Measurements from ENCODE around the gene DNAH8.

The DNAH8 gene

DNA sequence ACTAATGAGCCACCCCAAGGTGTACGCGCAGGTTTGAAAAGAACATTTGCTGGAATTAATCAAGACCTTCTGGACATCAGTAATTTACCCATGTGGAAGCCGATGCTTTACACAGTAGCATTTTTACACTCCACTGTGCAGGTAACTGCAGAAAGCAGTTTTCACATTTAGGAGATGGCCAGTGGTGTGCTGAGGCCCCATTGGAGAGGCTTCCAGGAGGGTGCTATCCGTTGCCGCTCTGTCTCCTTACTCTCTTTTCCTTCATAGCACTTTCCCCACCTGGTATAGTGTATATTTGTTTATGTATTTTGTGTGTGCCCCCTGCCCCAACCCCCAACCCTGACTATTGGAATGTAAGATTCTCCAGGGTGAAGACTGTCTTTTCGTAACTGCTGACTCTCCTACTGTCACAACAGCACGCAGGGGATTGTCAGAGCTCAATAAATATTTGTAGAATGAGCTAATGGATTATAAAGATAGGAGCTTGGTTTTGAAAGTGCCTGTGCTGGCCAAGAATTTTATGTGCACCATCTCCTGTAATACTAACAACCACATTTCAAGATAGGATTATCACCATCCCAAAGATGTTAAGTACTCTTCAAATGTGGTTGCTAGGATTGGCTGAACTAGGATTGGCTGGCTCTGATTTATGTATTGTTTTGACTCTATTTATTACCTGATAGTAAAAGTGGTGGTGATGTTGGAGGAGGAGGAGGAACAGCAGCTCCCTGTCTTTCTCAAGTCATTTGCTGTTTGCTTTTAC, 259.5 kb downstream of the DNAH8 start:
- DNase-seq: no peak

DNA sequence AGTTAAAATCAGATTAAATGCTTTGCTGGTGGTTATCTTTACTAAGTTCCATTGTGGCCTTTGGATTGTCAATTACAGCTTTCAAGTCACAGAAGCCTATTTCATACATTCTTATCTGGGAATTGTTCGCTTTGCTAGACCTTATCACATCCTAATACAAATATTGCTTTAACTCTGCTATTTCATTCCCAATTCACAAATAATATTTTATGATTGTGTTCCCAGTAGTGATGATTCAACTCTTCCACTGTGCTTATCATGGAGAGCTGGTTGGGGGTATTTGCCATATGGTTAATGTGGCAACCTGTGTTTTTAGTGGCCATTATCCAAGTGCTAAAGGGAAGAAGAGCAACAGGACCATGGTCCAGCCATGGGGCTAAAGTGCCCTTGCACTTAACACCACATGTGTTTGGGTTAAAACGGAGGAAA, 260.5 kb downstream of the DNAH8 start:
- DNase-seq: no peak

GRCh38 chr6:38976051-38976450, 260.9 kb downstream of the DNAH8 start:
- DNase-seq: no peak

DNA sequence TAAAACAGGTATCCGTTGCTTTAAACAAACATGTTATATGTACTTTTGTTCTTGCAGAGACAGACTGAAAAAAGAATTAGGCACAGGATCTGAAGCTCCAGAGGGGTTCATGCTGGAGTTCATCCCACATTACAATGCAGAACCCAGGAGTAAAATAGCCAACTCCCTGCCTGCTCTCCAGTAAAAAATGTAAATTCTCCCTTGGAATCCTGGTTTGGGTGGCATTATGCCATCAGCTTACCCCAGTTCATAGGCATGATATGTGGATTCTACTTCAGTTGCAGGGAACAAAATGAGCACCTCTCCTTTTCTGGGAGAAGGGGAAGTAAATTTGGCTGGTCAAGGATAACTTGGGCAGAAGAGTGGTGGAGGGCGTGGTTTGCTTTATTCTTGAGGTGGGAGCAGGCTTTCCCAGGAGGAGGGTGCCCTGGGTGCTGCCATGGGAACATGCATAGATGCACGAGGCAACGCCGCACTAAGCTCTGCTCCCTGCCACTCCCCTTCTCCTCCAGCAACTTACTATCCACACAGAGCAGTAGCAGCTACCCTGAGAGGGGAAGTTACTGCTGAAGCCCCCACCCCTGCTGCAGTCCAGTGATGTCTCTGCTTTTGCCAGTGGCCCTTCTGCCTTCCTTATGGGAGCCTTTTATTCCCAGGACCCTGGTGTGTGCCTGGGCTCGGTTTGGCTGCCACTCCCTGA, 261.8 kb downstream of the DNAH8 start:
- DNase-seq: no peak

GRCh38 chr6:38978139-38978704, 263.1 kb downstream of the DNAH8 start:
- no peak for DNase-seq

DNA sequence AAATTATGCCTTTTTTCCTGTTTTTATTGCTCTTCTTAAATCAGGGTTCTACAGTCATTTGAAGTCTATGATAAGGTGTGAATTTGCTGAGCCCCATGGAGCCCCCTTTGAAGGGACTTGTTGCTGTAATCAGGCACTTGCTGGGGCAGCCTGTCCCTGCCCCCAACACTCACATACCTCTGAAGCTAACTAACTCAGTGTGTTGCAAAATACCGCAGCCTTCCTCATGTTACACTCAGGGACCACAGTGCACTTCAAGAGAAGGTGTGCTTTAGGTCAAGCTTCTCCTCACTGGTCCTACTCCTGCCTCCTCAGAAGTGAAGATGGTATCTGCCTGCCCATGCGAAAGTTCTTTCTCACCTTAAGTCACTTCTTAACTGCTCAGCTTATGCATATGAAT, 267.4 kb downstream of the DNAH8 start:
- DNase-seq: no peak

DNA sequence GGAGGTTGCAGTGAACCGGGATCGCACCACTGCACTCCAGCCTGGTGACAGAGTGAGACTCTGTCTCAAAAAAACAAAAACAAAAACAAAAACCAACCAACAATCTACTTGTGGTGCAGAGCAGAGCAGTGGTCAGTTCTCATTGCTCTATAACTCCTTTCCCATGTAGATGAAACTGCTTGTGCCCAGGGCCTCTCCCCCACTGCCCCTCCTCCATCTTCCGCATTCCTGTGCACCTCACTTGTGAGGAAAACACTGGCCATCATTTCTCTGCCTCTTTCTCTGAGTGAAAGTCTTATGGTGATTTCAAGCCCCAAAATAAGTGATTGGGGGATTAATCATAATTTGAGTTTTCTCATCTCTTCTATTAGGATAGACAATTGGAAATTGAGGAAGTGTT, 269.6 kb downstream of the DNAH8 start:
- DNase-seq: no peak

DNA sequence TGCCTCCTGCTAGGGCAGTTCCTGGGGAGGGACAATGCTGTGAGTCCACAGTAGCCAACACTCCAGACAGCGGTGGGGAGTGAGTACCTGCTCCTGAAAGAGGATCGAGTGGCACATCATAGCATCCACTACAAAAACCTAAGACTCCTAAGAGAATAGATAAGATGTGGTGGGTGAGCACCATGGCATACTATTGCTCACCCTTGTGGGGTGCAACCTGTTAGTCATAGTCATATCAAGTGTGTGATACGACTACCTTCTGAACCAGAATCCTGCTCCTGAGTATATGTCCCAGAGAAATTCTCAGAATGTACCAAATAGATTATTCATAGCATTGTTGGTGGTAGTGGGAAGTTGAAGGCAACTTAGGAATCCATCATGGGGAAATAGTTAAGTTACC, 270.7 kb downstream of the DNAH8 start:
- no peak for DNase-seq

GRCh38 chr6:38987503-38987902, 272.4 kb downstream of the DNAH8 start:
- no peak for DNase-seq

- DNase-seq: no peak
These were observed 273.8 kb downstream of the DNAH8 start for GRCh38 chr6:38988736-38989449.

DNA sequence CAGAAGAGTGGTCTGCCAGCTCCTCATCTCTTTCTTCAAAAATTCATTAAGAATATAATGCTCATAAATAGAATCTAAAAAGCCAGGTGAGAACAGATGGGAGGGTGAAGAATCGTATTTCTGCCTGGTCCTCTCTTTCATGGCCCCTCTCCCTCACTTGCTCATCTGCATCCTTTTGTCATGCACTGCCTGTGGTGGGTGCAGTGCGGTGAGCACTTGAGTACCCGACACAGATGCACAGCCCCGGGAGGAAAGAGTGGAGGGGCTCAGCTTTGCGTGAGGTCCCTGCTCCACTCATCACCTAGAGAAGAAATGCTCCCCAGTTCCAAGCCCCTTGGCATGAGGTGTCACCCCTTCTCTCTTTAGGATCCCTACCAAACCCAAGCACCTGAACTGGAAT, 275.4 kb downstream of the DNAH8 start:
- no peak for DNase-seq

GRCh38 chr6:38996676-38997075, 281.6 kb downstream of the DNAH8 start:
- DNase-seq: no peak

DNA sequence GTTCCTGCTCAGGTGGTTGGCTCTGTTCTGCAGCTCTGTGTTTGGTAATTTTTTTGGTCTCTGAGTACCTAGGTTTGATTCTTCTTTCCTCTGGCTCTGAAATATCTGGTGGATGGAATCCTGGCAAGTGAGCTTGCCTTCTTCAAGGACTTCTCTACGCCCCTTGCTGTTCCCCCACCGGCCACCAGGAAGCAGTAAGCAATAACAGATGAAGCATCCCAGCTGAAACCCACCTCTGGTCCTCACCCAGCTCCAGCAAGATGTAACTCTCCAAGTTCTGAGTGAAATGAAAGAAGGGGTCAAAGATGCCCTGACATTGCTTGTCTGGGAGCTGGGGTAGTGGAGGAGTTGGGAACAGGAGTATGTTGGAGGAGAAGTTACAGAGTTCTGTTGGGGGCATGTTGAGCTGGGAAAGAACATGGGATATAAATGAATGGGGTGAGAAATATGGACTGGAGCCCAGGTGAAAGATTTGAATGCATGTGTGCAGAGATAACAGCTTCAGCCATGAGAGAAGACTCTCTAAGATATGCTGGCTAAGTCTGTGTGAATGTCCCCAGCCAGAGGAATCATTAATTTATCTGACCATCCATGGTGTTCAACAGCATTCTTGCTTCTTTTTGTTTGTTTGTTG, 282.1 kb downstream of the DNAH8 start:
- DNase-seq: no peak

- DNase-seq: no peak
These were observed 288.0 kb downstream of the DNAH8 start for GRCh38 chr6:39003072-39003471.

- DNase-seq: no peak
These were observed 288.4 kb downstream of the DNAH8 start for GRCh38 chr6:39003492-39003891.

DNA sequence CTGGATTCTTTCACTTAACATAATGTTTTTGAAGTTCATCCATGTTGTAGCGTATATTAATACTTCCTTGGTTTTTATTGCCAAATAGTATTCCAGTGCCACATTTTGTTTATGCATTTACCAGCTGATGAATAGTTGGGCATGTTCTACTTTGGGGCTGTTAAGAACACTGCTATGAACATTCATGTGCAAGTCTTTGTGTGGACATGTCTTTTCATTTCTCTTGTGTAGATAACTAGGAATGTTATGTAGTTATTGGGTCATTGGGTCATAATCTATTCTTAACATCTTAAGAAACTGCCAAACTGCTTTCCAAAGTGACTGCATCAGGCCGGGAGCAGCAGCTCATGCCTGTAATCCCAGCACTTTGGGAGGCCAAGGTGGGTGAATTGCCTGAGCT, 289.7 kb downstream of the DNAH8 start:
- DNase-seq: no peak

DNA sequence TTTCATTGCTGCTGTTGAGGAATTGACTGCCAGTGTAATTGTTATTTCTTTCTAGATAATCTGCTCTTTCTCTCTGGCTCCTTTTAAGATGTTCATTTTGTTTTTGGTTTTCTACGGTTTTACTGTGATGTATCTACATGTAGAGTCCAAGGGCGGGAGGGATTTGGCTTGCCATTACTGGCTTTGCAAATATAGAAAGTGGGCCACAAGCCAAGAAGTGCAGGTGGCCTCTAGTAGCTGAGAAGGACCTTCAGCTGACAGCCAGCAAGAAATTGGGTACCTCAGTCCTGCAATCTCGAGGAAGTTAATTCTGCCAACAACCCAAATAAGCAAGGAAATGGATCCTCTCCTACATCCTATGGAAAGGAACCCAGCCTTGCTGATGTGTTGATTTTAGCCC, 290.7 kb downstream of the DNAH8 start:
- no peak for DNase-seq

DNA sequence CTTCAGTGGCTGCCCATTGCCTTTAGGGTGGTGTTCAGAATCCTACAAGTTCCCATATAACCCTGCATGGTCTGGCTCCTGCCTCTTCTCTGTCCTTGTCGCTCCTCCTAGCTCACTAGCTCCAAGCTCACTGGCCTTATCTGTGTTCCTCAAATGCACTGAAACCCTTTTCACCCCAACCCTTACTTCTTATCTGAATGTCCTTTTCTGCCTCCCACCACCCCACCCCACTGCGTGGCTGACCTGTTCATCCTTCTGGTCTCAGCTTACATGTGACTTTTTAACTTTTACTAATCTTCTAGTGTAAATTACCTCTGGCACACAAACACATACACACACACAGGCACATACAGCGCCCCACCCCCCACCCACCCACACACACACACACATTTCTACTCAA, 292.5 kb downstream of the DNAH8 start:
- DNase-seq: no peak

DNA sequence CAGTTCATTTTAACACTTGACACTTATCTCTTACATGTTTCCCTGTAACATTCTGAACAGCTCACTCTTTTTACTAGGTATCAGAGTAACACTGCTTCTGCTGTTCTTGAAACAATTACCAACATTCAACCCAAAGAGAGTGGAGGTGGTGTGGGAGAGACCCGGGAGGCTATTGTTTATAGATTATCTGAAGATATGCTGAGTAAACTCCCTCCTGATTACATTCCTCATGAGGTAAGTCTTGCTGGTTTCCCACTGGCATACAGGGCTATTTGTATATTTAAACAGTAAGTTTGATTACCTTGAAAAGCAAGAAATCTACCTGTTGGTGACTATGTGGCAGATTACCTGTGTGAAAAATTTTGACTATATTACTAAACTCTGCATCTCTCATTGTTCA, 293.6 kb downstream of the DNAH8 start:
- no peak for DNase-seq

- DNase-seq: no peak
These were observed 294.4 kb downstream of the DNAH8 start for GRCh38 chr6:39009476-39009875.

DNA sequence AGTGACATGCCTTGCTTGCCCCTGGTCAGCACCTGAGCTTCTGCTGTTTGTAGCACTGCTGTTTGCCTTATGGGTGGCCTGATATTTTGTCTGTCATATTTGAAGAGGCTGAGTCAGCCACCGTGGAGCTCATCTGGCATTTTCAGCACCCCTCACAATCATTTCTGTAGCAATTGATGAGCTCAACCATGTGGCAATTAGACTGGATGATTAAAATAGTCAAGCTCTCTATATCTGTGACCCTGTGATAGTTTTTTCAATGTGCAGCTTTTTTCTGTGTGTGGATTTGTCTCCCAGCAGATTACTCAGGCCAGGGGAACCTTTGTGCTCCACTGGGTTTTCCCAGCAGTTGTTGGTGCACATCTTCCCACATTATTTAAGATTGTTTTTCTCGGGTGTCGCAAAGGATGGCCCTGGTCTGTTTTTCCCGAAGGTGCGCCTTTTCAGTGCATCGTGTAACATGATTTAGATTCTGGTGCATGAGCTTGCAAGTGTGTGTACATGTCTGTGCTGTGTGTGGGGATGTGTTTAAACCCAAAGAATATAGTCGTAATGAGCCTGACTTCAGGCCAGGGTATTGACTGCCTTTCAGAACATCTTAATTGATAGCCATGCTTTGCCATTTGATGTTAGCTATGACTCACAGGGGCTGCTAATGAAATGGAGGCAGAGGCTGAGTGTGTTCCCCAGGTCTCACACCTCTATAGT, 301.9 kb downstream of the DNAH8 start:
- DNase-seq: no peak

- no peak for DNase-seq
These were observed 302.4 kb downstream of the DNAH8 start for GRCh38 chr6:39017547-39017880.

Measured in C1 segment of cervical spinal cord (tissue), 14 donors.